GM21619 (cell line): ENCODE data around the gene SIRT4.

ENCODE experiments used
- ATAC-seq: cut with Tn5 transposase; IDR thresholded peaks from one replicate; pipeline ENCODE4 v1.9.1; 2021; ENCODE audit not compliant: unreplicated experiment

Gene SIRT4

DNA sequence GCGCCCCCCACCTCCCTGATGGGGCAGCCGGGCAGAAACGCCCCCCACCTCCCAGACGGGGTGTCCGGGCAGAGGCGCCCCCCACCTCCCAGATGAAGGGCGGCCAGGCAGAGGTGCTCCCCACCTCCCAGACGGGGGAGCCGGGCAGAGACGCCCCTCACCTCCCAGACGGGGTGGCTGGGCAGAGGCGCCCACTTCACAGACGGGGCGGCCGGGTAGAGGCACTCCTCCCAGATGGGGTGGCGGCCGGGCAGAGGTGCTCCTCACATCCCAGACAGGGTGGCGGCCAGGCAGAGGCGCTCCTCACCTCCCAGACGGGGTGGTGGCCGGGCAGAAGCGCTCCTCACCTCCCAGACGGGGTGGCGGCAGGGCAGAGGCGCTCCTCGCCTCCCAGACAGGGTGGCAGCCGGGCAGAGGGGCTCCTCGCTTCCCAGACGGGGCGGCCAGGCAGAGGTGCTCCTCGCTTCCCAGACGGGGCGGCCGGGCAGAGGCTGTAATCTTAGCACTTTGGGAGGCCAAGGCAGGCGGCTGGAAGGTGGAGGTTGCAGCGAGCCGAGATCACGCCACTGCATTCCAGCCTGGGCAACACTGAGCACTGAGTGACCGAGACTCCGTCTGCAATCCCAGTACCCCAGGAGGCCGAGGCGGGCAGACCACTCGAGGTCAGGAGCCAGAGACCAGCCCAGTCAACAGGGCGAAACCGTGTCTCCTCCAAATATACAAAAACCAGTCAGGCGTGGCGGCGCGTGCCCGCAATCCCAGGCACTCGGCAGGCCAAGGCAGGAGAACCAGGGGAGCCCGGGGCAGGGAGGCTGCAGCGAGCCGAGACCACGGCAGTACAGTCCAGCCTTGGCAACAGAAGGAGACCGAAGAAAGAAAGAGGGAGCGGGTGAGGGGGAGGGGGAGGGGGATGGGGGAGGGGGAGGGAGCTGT is 23.7 kb upstream of the SIRT4 start:
- no peak for ATAC-seq

GRCh38 chr12:120283318-120283717 is 18.8 kb upstream of the SIRT4 start:
- ATAC-seq, result no peak

GRCh38 chr12:120284381-120284780 is 17.7 kb upstream of the SIRT4 start:
- no peak for ATAC-seq

GRCh38 chr12:120286768-120287490 is 15.2 kb upstream of the SIRT4 start:
- ATAC-seq, result no peak

GRCh38 chr12:120287491-120287890 is 14.6 kb upstream of the SIRT4 start:
- no peak for ATAC-seq

DNA sequence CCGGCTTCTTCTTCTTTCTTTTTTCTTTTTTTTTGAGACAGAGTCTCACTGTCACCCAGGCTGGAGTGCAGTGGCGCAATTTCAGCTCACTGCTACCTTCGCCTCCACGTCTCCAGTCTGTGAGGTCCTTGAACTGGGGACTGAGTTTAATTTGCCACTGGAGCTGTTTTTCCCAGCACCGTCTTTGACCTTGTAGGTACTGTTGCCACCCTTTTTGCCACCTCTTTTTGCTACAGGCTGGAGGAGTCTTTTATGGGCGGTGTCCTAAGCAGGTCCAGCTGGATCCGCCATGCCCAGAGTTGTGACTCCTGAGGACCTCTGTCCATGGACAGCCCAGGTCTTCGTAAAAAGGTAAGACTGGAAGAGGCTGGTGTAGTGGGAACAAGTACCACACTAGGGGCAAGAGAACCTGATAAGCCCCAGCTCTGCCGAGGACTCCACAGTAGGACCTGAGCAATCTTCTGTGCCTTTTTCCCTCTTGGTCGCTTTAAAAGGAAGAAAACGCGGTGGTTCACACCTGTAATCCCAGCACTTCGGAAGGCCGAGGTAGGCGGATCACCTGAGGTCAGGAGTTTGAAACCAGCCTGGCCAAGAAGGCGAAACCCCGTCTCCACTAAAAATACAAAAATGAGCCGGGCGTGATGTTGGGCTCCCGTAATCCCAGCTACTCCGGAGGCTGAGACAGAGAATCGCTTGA is 11.4 kb upstream of the SIRT4 start:
- no peak for ATAC-seq

DNA sequence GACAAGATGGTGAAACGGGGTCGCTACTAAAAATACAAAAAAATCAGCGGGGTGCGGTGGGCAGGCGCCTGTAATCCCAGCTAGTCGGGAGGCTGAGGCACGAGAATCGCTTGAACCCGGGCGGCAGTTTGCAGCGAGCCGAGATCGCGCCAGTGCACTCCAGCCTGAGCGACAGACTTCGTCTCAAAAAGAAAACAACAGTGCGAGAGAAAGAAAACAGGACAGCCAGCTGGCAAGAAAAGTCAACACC is 9.8 kb upstream of the SIRT4 start:
- ATAC-seq, result peak; percentile 4

- peak; percentile 38 for ATAC-seq
These were observed 9.2 kb upstream of the SIRT4 start, which contains the start of gene RNU4-1 for GRCh38 chr12:120292661-120293531. Gene RNU4-1, minus strand, starts transcription at chr12:120293237.

DNA sequence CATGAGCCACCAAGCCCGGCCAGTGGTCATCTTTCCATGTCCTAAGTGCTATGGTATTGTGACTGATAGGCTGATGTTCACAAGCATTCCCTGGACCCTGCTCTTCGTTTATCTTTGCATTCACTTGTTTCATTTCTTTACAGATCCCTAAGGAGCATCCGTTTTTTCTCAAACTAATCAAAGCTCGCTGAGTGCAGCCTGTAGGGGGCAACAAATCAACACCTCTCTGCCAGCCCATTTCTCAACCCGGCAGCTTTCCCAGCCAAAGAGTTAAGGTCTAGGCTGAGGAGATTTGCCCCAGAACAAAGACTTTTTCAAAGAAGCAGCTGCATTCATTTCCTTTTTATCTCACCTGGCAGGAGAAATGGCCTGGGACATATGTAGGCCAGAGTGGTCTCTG is 12.1 kb downstream of the SIRT4 start:
- no peak for ATAC-seq

DNA sequence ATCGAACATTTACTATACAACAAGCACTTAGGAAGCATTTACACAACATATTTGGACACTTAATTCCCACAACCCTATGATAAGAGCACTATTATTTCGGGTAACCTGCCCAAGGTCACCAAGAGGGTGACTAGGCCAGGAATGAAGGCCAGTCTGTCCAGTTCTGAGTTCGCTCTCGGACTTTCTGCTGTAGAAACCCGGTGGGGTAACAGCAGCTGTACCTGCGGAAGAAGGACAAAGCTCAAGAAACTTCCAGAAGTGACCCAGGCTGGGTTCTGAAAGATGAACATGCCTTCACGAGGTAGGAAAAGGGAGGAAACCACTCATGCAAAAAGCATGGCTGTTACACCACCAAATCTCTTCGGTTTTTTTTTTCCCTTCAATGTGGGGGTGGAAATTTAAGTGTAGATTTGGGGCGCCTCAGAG is 14.7 kb downstream of the SIRT4 start:
- ATAC-seq, result no peak

- ATAC-seq, result peak; percentile 100
These were observed 15.3 kb downstream of the SIRT4 start for GRCh38 chr12:120317224-120318105.

DNA sequence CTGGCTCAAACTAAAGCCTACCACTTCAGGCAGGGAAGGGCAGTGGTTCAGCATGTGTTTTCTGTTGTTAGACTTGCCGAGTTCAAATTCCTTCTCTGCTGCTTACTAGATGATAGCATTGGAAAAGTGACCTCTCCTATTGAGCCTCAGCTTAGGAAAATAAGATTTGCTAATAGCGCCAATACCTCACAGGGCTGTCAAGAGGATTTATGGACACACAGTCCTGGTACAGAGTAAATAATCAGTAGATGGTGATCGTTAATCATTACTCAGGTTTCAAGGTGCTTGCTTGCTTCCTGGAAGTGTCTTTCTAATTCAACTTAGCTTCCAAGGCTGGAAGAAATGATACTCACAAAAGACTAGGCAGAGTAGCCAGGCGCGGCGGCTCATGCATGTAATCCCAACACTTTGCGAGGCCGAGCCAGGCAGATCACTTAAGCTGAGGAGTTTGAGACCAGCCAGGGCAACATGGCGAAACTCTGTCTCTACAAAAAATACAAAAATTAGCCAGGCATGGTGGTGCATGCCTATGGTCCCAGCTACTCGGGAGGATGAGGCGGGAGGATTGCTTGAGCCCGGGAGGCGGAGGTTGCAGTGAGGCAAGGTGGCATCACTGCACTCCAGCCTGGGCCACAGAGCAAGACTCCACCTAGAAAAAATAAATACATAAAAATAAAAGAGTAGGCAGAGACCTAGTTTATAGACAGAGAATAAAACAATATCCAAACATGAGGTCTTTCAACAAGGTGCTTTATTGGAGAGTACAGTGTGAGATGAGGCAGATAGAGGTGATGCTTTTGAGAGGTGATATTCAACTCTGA is 19.5 kb downstream of the SIRT4 start:
- ATAC-seq, result no peak

DNA sequence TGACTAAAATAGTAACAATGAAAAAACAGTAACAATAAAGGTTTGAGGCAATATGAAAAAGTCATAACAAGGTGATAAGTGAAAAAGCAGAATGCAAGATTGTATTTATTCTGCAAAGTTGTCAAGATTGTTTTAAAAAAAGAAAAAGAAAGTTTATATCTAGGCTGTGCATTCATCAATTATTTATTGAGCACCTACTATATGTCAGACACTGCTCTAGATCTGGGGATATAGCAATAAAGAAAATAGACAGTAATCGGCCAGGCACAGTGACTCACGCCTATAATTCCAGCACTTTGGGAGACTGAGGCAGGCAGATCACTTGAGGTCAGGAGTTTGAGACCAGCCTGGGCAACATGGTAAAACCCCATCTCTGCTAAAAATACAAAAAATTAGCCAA is 21.7 kb downstream of the SIRT4 start:
- ATAC-seq, result no peak

- ATAC-seq, result no peak
These were observed 22.8 kb downstream of the SIRT4 start for GRCh38 chr12:120324841-120325417.

DNA sequence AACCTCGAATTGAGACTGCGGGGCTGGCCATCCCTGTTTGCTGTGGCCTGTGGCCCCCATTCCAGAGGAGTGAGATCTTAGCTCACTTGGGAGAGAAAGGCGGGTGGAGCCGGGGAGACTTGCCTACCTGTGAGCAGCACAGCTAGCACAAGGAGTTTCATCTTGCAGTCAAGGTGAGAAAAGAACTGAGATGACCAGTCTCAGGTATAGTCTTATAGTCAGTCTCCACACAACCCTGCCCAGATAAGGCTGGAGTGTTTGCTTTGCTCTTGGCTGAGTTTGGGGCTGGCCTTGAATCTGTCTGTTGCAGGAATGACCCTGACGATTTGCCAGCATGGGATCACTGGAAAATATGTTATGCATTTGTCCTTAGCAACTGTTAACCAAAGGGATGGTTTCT is 25.5 kb downstream of the SIRT4 start, which contains the start of gene PLA2G1B:
Gene PLA2G1B, minus strand, starts transcription at position 187 of the 400 bp plus-strand sequence. Its CDS starts 26 bp downstream, at position 161.
- no peak for ATAC-seq

GRCh38 chr12:120328228-120328627 is 26.1 kb downstream of the SIRT4 start:
- no peak for ATAC-seq

DNA sequence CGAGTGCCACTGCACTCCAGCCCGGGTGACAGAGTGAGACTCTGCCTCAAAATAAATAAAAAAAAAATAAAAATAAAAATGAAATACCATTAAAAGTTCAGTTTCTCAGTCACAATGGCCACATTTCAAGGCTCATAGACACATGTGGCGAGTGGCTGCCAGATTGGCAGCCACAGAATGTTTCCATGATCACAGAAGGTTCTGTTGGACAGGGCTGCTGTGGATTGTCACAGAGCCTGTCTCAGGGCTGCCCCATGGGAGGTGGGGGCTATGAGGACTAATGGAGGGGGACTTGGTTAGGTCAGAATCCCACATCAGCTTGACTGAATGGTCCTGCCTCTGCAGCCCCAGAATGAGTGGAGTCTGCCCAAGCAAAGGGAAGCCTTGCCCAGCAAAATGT is 29.3 kb downstream of the SIRT4 start:
- ATAC-seq, result no peak

GRCh38 chr12:120332041-120332440 is 29.9 kb downstream of the SIRT4 start:
- ATAC-seq, result no peak
